Esophagus squamous epithelium (tissue), 5 donors: ENCODE results near the gene NNMT. TPM values are rescaled to one million over a fixed set of nuclear protein-coding genes. Genes with fewer than 3 reads are reported as not detected.

Experiments used
- DNase-seq: peaks from one replicate; lab custom pipeline; 2025; lab: John Stamatoyannopoulos, UW
- H3K27ac ChIP-seq, 4 donors: fragments of 200-600 bp; sonication (generic); one replicate each; pipeline ENCODE4 v1.5.1; 2016 to 2019; ENCODE audit warnings: mild to moderate bottlenecking in 1 of 4
- H3K27me3 ChIP-seq, 4 donors: fragments of 200-600 bp; sonication (generic); 1 replicate in 3 of 4; 2 replicates in 1 of 4; pipeline versions ENCODE4 v1.5.1 to v1.6.0; 2017 to 2021; ENCODE audit warnings: antibody characterized with exemption in 1 of 4
- H3K36me3 ChIP-seq, 3 donors: fragments of 200-600 bp; sonication (generic); one replicate each; pipeline ENCODE4 v1.5.1; 2016 to 2019
- H3K4me1 ChIP-seq, 3 donors: fragments of 200-600 bp; sonication (generic); one replicate each; pipeline ENCODE4 v1.5.1; 2017 to 2019
- H3K4me3 ChIP-seq, 4 donors: fragments of 200-600 bp; sonication (generic); 1 replicate in 3 of 4; 2 replicates in 1 of 4; pipeline ENCODE4 v1.5.1; 2016 to 2019; ENCODE audit warnings: mild to moderate bottlenecking in 2 of 4, moderate library complexity in 1 of 4
- H3K9me3 ChIP-seq, 3 donors: fragments of 200-600 bp; sonication (generic); one replicate each; pipeline ENCODE4 v1.5.1; 2016 to 2019
- POLR2A ChIP-seq, 4 donors: fragments of 450-650 bp; IDR thresholded peaks; one replicate each; pipeline ENCODE4 v1.6.1; 2017; ENCODE audit warnings: antibody characterized with exemption in 4 of 4, mild to moderate bottlenecking in 4 of 4, moderate library complexity in 3 of 4
- WGBS, 2 donors: methylation state at CpG; one replicate each; pipeline ENCODE4 v1.1.5; 2018; 5-methylcytosine and 5-hydroxymethylcytosine counted together
- intact Hi-C: fragments of 100-400 bp; cut with DNase I; formaldehyde crosslinking; loops from one replicate; pipeline ENCODE4 v1.15.0; 2022
- total RNA-seq, 4 donors: library from RNA; depleted of rRNA; stranded (reverse); fragments of >200 nt; gene quantifications; one replicate each; pipeline ENCODE4 v1.1.0, GENCODE V29; 2016
- TF ChIP-seq, protein P1 (sequence below), 6 experiments: fragments of 450-650 bp in 4 of 6; fragments of 200-600 bp in 2 of 6; sonication (generic) in 2 of 6; IDR thresholded peaks; one replicate each; pipeline ENCODE4 v1.5.1; 2016 to 2019; ENCODE audit warnings: antibody characterized with exemption in 6 of 6, mild to moderate bottlenecking in 4 of 6, moderate library complexity in 4 of 6
- donor health status: DM: yes; HTN: yes; CAD: no.

NNMT gene
- total RNA-seq, 4 donors from 2014 or later, result 4.1 to 142 (median 56.8) TPM

- no peaks in the 10 kb centered on the region for H3K9me3 ChIP-seq
- intact Hi-C loops, result no loop called here
- peaks cover 0 to 6% (median 0%) of the 10 kb centered on the region in 4 donors for H3K27me3 ChIP-seq
- 96 to 100% methylated on average over 2 to 3 of the region's 3 CpGs for WGBS, 2 donors
- no peaks in the 10 kb centered on the region for H3K36me3 ChIP-seq
- TF ChIP-seq, protein P1, sequence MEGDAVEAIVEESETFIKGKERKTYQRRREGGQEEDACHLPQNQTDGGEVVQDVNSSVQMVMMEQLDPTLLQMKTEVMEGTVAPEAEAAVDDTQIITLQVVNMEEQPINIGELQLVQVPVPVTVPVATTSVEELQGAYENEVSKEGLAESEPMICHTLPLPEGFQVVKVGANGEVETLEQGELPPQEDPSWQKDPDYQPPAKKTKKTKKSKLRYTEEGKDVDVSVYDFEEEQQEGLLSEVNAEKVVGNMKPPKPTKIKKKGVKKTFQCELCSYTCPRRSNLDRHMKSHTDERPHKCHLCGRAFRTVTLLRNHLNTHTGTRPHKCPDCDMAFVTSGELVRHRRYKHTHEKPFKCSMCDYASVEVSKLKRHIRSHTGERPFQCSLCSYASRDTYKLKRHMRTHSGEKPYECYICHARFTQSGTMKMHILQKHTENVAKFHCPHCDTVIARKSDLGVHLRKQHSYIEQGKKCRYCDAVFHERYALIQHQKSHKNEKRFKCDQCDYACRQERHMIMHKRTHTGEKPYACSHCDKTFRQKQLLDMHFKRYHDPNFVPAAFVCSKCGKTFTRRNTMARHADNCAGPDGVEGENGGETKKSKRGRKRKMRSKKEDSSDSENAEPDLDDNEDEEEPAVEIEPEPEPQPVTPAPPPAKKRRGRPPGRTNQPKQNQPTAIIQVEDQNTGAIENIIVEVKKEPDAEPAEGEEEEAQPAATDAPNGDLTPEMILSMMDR (IDR thresholded peaks at IDR 0.05), result no peak
- TF ChIP-seq POLR2A (IDR thresholded peaks at IDR 0.05), result no peak
- H3K27ac ChIP-seq, result no peak overlapping the region
- H3K4me1 ChIP-seq, result peaks cover 17 to 44% (median 27%) of the 10 kb centered on the region in 3 donors
- no peak for DNase-seq
- H3K4me3 ChIP-seq, result no peak overlapping the region
These were observed 13.7 kb upstream of the NNMT start for GRCh38 chr11:114282488-114282887.

DNA sequence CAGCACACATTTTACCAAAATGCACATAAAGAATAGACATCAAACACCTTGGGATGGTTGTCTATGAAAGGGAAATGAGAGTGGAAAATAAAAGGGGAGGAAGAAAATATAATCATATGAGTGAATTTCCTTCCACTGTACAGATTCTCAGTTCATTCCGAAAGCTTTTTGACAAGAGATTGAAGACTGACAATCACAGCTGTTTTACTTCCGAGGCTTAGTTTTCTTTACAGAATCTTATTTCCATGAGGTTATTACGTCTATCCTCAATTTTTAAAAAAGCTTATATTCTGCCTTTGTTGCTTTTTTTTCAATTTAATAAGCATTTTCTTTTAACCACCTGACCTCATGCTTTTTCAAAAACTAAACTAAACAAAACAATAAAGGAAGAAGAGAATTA is 12.8 kb upstream of the NNMT start:
- Histone ChIP-seq H3K27me3 (peaks cover 0 to 5% (median 0%) of the 10 kb centered on the region in 4 donors), H3K4me1 (peaks cover 17 to 44% (median 27%) of the 10 kb centered on the region in 3 donors), H3K9me3 (no peaks in the 10 kb centered on the region), H3K36me3 (no peaks in the 10 kb centered on the region), H3K4me3 (no peak overlapping the region), H3K27ac (no peak overlapping the region)
- TF ChIP-seq, protein P1 (IDR thresholded peaks at IDR 0.05), result no peak
- TF ChIP-seq POLR2A (IDR thresholded peaks at IDR 0.05), result no peak
- no peak for DNase-seq
- intact Hi-C loops, result no loop called here
- 75 to 85% methylated on average over 3 of the region's 3 CpGs for WGBS, 2 donors

DNA sequence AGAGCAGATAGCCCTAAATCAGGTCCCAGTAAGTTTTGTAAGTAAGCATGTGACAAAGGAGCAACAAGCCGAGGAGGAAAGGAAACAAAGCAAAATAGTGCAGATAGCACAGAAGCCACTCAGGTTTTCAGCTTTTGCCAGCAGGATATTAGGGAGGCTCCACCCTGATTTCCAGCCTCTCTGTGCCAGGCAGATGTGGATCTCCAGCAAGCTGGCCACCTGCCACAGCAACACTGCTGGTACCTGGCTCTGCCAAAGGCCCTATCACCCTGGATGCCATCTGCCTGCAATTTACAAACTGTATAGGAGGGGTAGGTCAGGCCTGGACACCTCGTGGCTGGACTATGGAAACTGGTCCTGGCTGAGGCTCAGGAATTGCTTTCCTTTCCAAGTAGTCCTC is 12.2 kb upstream of the NNMT start:
- peak overlapping the region in 1 of 4 donors; percentile 24 for H3K27ac ChIP-seq
- H3K9me3 ChIP-seq, result no peaks in the 10 kb centered on the region
- 30% methylated on average over 2 of the region's 2 CpGs for WGBS, 2 donors
- H3K27me3 ChIP-seq, result no peaks in the 10 kb centered on the region
- H3K36me3 ChIP-seq, result no peaks in the 10 kb centered on the region
- peaks cover 17 to 44% (median 27%) of the 10 kb centered on the region in 3 donors for H3K4me1 ChIP-seq
- TF ChIP-seq POLR2A (IDR thresholded peaks at IDR 0.05), result no peak
- TF ChIP-seq, protein P1 (IDR thresholded peaks at IDR 0.05), result no peak
- DNase-seq, result no peak
- intact Hi-C loops, result no loop called here
- no peak overlapping the region for H3K4me3 ChIP-seq

DNA sequence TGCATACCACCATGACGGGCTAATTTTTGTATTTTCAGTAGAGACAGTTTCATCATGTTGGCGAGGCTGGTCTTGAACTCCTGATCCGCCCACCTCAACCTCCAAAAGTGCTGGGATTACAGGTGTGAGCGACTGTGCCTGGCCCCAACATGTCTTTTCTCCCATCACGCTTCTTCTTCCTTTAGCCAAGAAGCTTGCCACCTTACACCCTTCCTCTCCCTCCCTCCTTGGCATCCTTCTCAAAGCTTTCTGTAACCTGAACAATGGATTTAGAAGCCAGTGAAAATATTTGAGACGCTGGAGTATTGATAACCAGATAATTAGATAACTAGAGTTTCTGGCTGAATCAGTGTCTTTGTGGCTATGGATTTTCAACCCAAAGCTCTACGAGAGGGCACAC is 11.3 kb upstream of the NNMT start:
- intact Hi-C loops, result no loop called here
- H3K27ac ChIP-seq, result no peak overlapping the region

DNA sequence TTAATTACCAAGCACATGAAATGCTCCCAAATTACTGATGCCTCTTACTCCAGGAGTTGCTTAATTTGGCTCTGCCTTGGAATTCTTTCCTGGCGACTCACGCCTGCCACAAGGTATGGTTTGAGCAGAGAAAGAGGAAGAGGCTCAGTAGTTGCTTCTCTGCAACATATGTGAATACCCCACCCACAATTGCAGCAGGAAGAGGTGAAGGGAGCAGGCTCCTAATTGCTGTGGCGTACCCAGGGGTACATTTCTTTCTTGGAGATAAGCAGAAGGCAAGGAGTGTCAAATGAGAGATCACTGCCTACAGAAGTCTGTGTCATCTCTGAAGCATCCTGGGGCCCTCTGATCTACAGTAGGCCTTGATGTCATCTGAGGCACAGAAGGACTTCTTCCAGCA is 10.6 kb upstream of the NNMT start:
- H3K9me3 ChIP-seq, result no peaks in the 10 kb centered on the region
- WGBS, 2 donors, result 51 to 71% methylated on average over 2 to 3 of the region's 3 CpGs
- no peaks in the 10 kb centered on the region for H3K27me3 ChIP-seq
- no peak overlapping the region for H3K27ac ChIP-seq
- no peak overlapping the region for H3K4me3 ChIP-seq
- no peak for DNase-seq
- TF ChIP-seq POLR2A (IDR thresholded peaks at IDR 0.05), result no peak
- TF ChIP-seq, protein P1 (IDR thresholded peaks at IDR 0.05), result no peak
- H3K4me1 ChIP-seq, result peaks cover 14 to 32% (median 18%) of the 10 kb centered on the region in 3 donors
- H3K36me3 ChIP-seq, result no peaks in the 10 kb centered on the region
- intact Hi-C loops, result no loop called here

More for the DNA sequence above, 11.3 kb upstream of the NNMT start:
- H3K27me3 ChIP-seq, result no peaks in the 10 kb centered on the region
- no peaks in the 10 kb centered on the region for H3K36me3 ChIP-seq
- H3K4me3 ChIP-seq, result no peak overlapping the region
- DNase-seq, result no peak
- H3K4me1 ChIP-seq, result peaks cover 17 to 39% (median 25%) of the 10 kb centered on the region in 3 donors
- 64 to 77% methylated on average over 7 of the region's 7 CpGs for WGBS, 2 donors
- no peaks in the 10 kb centered on the region for H3K9me3 ChIP-seq
- TF ChIP-seq, protein P1 (IDR thresholded peaks at IDR 0.05), result no peak
